ENCODE measurements around the gene SH3RF3.

GRCh38 chr2:109080757-109081156, 48.2 kb upstream of the SH3RF3 start:
- no peak for TF ChIP-seq POLR2AphosphoS5 (IDR thresholded peaks at IDR 0.05; ENCODE audit: low read depth, low read length)
- TF ChIP-seq, protein P1, sequence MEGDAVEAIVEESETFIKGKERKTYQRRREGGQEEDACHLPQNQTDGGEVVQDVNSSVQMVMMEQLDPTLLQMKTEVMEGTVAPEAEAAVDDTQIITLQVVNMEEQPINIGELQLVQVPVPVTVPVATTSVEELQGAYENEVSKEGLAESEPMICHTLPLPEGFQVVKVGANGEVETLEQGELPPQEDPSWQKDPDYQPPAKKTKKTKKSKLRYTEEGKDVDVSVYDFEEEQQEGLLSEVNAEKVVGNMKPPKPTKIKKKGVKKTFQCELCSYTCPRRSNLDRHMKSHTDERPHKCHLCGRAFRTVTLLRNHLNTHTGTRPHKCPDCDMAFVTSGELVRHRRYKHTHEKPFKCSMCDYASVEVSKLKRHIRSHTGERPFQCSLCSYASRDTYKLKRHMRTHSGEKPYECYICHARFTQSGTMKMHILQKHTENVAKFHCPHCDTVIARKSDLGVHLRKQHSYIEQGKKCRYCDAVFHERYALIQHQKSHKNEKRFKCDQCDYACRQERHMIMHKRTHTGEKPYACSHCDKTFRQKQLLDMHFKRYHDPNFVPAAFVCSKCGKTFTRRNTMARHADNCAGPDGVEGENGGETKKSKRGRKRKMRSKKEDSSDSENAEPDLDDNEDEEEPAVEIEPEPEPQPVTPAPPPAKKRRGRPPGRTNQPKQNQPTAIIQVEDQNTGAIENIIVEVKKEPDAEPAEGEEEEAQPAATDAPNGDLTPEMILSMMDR (IDR thresholded peaks at IDR 0.05 in 2 of 3, conservative IDR thresholded peaks at IDR 0.05 in 1 of 3; ENCODE audit: borderline replicate concordance in 1 of 3, insufficient read depth in 1 of 3, low read depth in 2 of 3, low read length in 2 of 3): no peak

Data from HCT116 (cell line).